NCI-H2081 treated with DMSO at 0.1 percent for 48 hours (cell line): Measurements from ENCODE around the gene RGN.
"Not testable (repeated sequence)": the region's sequence is repeated elsewhere in the genome, so short reads cannot be mapped to it uniquely, and the experiment has no call there.

ENCODE experiments used
- DNase-seq: peaks from one replicate; lab custom pipeline; 2025; lab: John Stamatoyannopoulos, UW

Gene RGN

DNA sequence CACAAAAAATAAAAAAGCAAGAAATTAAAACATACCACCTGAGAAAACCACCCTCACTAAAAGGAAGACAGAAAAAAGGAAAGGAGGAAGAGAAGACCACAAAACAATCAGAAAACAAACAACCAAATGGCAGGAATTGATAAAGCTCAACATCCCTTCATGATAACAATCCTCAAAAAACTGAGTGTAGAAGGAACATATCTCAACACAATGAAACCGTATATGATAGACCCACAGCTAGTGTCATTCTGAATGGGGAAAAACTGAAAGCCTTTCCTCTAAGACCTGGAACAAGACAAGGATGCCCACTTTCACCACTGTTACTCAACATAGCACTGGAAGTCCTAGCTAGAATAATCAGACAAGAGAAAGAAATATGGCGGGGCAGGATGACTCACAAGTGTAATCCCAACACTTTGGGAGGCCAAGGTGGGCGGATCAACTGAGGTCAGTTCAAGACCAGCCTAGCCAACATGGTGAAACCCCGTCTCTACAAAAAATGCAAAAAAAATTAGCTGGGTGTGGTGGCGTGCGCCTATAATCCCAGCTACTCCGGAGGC is 38.4 kb downstream of the RGN start:
- not testable (repeated sequence) for DNase-seq

DNA sequence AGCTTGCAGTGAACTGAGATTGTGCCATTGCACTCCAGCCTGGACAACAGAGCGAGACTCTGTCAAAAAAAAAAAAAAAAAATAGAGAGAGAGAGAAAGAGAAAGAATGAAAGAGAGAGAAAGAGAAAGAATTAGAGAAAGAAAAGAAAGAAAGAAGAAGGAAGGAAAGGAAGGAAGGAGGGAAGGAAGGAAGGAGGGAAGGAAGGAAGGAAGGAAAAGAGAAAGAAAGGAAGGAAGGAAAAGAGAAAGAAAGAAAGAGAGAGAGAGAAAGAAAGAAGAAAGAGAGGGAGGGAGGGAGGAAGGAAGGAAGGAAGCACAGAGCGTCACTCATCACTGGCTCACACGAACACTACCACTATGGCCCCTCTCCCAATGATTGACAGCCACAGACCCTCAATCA is 46.2 kb downstream of the RGN start:
- DNase-seq: not testable (repeated sequence)

DNA sequence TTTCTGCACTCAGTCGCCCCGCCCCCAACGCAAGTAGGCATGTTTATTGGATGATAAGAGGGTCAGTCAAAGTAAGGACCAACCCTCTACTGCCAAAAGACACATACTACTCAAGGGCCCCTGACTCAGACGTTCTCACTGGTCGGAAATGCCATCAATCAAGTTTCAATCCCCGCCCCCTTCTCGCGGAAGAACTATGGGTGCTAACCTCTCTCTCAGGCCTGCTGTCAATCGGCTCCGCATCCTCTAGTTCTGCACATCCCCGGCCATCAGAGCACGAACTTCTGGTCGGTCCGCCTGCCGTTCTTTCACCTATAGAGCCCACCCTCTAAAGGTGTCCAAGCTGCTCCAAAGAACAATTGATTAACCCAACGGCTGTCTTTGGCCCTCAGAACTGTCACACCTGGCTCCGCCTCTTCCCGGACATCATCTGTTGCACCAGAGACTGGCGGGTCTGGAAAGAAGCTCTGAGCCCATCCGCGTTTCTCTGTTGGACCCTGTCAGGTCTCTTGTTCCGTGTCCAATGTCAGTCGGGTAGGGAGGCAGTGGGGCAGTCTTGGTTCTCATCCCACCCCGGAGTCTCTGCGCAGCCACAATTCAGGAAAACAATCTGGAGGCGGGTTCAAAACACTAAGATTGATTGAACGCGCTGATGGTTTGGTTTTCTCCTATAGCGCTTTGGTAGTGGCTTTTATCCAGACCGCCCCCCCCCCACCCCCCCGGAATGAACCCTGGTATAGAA is 51.1 kb downstream of the RGN start:
- peak; percentile 80 for DNase-seq

DNA sequence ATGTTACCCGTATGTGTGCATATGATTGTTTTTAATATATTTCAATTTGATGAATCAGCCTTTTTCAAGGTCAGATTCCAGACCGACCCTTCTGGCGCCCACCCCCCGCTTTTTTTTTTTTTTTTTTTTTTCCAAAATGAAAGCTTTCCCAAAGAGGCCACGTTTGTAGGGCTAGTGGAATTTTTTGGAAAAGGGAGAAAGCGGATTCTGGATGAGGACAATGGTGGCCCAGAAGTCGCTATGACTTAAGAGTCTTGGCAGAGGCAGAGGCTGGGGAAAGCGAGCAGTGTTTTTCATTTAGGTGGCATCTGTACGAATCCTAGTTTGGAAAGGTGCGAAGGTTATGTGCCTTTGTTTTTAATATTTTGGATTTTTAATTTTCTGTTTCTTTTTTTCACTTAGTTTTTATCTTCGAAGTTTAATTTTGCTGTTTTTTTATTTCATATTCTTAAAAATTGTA is 51.7 kb downstream of the RGN start:
- no peak for DNase-seq

DNA sequence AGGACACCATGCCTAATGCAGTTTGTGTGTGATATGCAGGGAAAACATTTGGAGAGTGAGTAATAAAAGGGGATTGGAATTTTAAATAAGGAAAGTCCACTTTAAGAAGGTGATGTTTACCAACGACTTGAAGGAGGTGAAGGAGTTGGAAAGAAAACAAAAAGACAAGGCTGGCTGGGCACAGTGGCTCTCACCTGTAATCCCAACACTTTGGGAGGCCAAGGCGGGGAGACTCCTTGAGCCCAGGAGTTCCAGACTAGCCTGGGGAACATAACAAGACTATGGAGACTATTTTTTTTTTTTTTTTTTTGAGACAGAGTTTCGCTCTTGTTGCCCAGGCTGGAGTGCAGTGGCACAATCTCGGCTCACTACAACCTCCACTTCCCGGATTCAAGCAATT is 55.2 kb downstream of the RGN start:
- DNase-seq: no peak

DNA sequence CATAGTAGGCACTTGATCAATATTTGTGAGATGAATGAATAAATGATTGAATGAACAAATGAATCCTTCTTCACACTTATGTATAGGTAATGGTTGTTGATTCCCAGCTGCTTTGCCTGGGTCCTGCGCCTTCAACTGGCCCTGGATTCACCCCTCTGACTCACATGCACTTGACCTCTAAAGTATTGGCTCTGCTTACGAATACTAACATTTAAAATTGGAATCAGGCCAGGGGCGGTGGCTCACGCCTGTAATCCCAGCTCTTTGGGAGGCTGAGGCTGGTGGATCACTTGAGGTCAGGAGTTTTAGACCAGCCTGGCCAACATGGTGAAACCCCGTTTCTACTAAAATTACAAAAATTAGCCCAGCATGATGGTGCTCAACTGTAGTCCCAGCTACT is 57.4 kb downstream of the RGN start:
- DNase-seq: not testable (repeated sequence)

DNA sequence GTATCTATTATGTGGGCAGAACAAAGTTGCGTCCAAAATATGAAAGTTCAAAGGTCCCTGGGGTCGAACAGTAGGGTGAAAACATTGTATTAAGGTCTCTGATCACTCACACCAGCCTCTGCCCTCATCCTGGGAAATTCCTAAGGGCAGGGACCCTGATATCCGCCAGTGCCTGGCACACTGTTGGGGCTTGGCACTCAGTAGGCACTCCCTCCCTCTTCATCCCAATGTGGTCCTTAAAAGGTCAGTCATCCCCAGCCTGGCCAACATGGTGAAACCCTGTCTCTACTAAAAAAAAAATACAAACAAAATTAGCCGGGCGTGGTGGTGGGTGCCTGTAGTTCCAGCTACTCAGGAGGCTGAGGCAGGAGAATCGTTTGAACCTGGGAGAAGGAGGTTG is 59.9 kb downstream of the RGN start:
- no peak for DNase-seq
